NCI-H446 treated with DMSO at 0.1 percent for 48 hours (cell line): ENCODE measurements around the gene SLCO2A1.

Experiments
- DNase-seq: peaks from one replicate; lab custom pipeline; 2025; lab: John Stamatoyannopoulos, UW

The SLCO2A1 gene

GRCh38 chr3:133949438-133949837, 80.3 kb downstream of the SLCO2A1 start:
- DNase-seq, result no peak

GRCh38 chr3:133948996-133949395, 80.7 kb downstream of the SLCO2A1 start:
- DNase-seq, result no peak

- no peak for DNase-seq
Measured at GRCh38 chr3:133948131-133948810, 81.5 kb downstream of the SLCO2A1 start.

GRCh38 chr3:133945381-133946095, 84.2 kb downstream of the SLCO2A1 start:
- DNase-seq, result no peak

GRCh38 chr3:133944641-133945380, 84.9 kb downstream of the SLCO2A1 start:
- DNase-seq, result peak; percentile 55

GRCh38 chr3:133944181-133944580, 85.5 kb downstream of the SLCO2A1 start:
- DNase-seq, result no peak

GRCh38 chr3:133943639-133944141, 86.0 kb downstream of the SLCO2A1 start:
- DNase-seq, result no peak

- DNase-seq, result no peak
Measured at GRCh38 chr3:133943031-133943535, 86.6 kb downstream of the SLCO2A1 start.

- DNase-seq, result no peak
Measured at GRCh38 chr3:133941415-133941821, 88.3 kb downstream of the SLCO2A1 start.

GRCh38 chr3:133940536-133940935, 89.2 kb downstream of the SLCO2A1 start:
- no peak for DNase-seq

- no peak for DNase-seq
Measured at GRCh38 chr3:133939463-133939835, 90.3 kb downstream of the SLCO2A1 start.

GRCh38 chr3:133938770-133939462, 90.8 kb downstream of the SLCO2A1 start:
- DNase-seq, result no peak

- no peak for DNase-seq
Measured at GRCh38 chr3:133937756-133938601, 91.7 kb downstream of the SLCO2A1 start.

GRCh38 chr3:133937061-133937686, 92.6 kb downstream of the SLCO2A1 start:
- DNase-seq, result no peak

- no peak for DNase-seq
Measured at GRCh38 chr3:133935843-133936769, 93.6 kb downstream of the SLCO2A1 start.

- DNase-seq, result no peak
Measured at GRCh38 chr3:133934996-133935842, 94.5 kb downstream of the SLCO2A1 start.

GRCh38 chr3:133934073-133934970, 95.4 kb downstream of the SLCO2A1 start:
- no peak for DNase-seq
